NOMO-1 treated with DMSO at 0.1 percent for 48 hours (cell line): ENCODE data around the gene LRRC17.
"Not testable (repeated sequence)": the region's sequence is repeated elsewhere in the genome, so short reads cannot be mapped to it uniquely, and the experiment has no call there.

Source experiments
- DNase-seq: peaks from one replicate; lab custom pipeline; 2025; ENCODE audit not compliant: unreplicated experiment; lab: John Stamatoyannopoulos, UW

Gene LRRC17

DNA sequence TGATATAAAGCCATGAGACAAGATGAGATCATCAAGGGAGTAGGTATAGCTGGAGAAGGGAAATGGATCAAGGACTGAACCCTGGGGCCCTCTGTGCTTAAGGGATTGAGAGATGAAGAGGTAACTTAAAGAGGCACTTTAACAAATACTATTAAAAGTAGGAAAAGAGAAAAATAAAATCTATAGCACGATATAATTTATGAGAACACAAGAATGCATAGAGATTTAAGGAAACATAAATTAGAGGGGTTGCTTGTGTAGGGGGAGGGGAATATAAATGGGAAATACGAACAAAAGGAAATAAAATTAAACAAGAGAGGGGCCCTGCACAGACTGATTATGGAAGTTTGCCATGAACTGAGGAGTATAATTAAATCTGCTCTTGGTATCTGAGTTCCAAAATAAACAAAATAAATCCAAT lies 15.6 kb upstream of the LRRC17 start:
- no peak for DNase-seq

DNA sequence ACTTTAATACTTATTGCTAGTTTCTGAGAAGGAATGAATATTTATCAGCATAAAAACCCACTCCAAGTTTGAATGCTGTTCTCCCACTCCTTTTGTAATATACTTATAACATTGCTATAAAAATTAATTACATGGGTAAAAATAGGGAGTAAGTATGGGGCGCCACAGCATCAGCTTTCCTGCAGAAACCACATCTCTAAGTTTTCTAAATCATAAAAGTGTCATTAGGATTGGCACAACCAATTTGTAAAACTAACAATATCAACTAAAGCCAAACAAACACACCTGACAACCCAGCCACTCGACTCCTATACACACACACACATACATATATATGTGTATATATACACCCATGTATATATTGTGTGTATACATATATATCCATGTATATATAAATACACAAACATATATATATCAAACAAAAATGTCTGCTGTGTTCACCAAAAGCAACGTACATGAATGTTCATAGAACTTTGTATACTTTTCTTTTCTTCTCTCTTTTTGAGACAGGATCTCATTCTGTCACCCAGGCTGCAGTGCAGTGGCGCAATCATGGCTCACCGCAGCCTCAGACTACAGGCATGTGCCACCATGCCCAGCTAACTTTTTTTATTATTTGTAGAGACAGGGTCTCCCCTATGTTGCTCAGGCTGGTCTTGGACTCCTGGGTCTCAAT lies 14.8 kb upstream of the LRRC17 start:
- peak; percentile 64 for DNase-seq

DNA sequence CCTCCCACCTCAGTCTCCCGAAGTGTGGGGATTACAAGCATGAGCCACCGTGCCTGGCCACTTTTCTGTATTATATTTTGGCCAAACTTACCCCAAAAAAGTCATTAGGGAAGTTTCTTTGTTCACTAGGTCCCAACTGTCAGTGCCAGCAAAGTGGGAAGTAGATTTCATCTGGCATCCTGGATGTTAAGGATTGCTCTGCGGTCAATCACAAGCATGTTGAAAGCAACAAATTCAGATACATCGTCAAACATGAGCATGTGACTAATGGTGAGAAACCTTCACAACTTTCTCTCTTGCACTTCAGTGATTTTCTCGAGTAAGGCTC lies 14.3 kb upstream of the LRRC17 start:
- DNase-seq: peak; percentile 64

DNA sequence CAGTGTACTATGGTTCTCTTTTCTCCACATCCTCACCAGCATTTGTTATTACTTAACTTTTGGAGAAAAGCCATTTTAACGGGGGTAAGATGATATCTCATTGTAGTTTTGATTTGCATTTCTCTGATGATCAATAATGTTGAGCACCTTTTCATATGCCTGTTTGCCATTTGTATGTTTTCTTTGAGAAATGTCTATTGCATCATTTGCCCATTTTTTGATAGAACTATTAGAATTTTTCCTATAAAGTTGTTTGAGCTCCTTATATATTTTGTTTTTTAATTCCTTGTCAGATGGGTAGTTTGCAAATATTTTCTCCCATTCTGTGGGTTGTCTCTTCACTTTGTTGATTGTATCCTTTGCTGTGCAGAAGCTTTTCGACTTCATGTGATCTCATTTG lies 10.7 kb upstream of the LRRC17 start:
- DNase-seq: not testable (repeated sequence)

DNA sequence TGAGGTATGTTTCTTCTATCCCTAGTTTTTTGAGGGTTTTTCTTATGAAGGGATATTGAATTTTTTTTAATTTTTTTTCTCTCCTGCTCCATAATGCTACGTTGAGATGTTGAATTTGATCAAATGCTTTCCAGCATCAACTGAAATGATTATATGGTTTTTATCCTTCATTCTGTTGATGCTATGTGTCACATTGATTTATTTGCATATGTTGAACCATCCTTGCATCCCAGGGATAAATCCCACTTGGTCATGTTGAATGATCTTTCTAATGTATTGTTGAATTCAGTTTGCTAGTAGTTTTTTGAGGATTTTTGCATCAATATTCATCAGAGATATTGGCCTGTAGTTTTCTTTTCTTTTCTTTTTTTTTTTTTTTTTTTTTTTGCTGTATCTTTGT lies 9.2 kb upstream of the LRRC17 start:
- not testable (repeated sequence) for DNase-seq

DNA sequence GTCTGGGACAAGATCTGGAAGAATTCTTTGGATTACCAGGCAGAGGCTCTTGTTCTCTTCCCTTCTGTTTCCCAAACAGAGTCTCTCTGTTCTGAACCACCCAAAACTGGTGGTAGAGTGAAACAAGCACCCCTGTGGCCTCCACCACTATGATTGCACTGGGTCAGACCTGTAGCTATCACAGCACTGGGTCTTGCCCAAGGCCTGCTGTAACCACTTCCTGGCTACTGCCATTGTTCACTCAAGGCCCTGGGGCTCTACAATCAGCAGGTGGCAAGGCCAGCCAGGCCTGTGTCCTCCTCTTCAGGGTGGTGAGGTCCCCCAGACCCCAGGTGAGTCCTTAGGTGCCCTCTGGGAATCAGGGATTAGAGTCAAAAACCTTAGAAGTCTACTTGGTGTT lies 4.1 kb upstream of the LRRC17 start:
- DNase-seq: no peak

DNA sequence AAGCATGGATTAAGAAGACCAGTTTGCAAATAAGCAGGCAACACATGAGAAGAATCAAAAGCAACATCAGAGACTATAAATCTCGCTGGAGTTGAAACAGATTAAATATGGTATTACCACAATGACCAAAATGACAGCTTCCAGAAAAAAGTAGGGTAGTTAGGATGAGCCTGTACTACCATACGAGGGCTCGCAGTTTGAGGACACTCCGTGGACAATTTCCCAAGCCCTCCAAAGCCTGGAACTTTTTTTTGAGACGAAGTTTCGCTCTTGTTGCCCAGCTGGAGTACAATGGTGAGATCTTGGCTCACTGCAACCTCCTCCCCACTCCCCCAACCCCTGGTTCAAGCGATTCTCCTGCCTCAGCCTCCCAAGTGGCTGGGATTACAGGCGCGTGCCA lies 1.0 kb downstream of the LRRC17 start:
- DNase-seq: no peak

DNA sequence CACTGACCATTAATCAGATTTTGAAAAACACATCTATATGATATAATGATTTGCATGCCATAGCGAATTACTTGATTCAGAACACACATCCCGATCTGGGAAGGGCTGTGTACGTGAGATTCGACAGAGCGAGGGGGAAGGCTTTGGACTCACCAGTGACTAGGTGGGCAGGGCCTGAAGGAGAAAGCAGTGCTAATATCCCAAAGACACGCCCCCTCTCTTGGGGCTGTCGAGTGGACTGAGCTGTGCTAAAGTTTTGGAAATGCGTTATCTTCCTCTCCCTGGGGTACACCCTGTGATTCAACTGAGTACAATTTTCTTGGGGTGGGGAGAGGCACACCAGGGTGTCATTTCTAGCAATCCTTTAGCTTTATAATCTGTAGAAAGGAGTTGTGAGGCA lies 1.8 kb downstream of the LRRC17 start:
- no peak for DNase-seq

DNA sequence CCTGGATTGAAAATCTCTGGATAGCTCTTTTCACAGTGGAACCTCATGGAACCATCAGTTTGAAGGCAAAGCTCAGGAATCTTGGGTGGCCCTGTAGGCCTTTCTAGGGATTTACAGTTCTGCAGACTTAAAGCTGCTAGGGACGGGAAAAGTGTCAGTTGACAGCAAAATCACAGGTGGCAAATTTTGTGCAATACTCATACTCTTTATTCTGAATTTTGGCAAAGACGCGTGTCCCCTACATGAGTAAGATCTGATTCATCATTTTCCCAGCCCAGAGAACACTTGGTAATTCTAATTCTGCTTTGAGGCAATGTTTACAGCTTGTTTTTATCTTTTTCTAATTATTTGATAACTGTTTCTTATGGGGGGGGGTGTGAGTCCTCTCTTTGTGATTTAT lies 3.6 kb downstream of the LRRC17 start:
- no peak for DNase-seq

DNA sequence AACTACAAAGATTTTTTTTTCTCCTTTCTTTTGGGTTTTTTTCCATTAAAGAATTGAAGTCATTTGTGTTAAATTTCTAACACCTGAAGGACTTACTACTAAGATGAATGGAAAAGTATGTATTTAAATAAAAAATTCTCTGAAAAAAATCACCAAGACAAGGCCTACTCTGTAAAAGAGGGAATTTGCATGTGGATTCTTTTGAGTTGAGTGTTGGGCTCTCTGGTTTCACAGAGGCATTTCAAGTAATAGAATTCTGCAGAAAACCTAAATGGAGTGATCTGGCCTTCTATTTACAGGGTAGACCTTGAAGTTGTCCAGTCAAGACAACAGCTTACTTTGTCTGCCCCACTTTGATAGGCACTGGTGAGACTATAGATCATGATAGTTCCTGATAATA lies 4.1 kb downstream of the LRRC17 start:
- no peak for DNase-seq

DNA sequence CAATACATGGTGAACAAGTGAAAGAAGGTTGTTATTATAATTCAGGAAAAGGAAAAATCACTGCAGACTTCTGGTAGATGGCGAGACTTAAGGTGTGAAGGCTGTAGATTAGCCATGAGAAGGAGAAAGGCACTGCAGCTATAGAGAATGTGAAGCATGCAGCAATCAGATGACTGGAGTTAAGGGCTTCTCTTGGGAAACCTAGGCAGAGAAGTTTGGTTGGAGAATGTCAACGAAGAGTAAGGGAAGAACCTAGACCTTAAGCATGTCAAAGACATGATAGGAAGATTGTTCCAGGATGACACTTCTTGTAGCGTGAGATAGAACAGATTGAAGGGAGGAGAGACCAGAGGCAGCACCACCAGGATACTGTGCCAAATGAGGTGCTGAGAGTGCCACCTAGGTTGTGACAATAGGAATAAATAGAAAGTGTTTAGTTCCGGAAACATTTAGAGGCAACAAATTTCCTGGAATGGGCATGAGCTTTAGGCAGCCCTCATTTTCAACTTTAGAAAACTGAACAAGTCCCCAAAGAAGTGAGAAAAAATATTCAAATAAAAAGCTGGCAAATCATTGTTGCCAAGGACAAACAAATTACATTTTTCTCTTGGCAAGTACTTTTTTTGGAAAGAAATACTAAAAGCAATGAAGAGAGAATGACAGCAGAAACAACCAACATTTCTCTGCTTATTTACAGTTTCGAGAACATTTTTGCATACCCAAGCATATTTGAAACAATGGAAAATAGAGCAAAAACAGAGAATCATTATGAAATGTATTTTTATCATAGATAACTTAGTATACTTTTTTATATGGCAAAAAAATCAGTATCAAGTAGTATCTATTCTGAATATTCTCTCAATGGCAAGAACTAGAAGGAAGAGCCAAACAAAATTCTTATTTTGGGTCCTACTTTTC lies 4.9 kb downstream of the LRRC17 start:
- DNase-seq: no peak

DNA sequence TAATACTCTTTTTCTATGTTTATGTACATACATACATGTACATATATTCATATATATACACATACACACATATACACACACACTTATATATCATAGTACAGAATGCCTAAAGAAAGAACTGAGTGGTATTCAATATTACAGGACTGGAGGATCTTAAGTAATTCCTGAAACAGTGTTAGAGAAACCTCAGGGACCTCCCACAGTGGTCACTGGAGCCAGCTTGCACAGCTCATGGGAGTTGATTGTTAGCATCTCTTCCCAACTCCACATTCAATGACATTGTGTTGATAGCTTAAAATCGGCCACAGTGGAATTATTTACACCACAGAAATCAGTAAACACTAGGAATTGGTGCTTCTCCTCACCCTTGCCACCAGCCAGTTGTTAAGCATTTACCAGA lies 6.0 kb downstream of the LRRC17 start:
- no peak for DNase-seq

DNA sequence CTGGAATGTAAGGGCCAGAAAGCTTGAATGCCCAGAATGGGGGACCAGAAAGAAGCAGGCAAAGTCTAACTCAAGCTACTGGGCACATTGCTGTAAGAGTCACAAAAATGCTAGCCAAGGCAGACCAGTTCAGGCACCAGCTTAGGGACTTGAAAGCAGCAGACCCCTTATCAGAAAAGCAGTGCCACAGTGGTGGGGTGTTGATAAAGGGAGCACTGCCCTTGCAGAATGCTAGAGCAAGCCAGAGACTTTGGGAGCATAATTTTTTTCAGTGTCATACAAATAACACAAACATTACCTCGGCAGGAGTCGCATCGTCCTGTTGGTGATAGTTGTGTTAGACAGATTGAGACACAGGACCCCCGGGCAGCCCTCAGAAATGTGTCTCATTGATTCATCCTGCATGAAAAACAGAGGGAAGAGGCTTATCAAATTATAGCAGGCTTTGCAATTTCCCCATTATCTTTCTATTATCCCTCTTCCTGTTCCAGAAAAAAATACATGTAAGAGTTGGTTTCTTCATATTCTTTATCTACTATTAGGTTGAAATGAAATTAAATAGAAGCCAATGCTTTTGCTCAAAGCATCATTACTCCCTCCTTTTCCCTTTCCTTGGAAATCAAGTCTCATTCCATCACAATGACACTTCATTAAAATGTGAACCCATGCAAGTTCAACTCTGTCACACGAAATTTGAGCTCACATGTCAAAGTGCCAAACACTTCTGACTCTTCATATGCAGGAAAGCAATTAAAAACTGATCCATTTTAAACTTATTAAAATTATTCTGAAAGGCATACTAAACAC lies 13.4 kb downstream of the LRRC17 start:
- DNase-seq: no peak

DNA sequence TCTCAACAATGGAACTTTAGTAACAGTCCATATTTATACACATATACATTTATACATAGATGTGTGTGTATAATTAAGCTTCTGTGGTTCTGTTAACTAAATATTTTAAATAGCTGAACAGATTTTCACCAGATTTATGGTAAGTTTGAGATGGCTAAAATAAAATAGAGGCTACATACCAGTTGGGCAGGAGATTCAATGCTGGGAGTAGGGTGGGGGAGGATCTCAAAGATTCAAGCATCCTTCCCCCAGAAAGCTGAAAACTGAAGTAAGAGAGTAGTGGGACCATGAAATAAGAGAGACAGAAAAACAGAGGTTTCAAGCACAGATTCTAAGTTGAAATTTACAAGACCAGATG lies 14.0 kb downstream of the LRRC17 start:
- no peak for DNase-seq

DNA sequence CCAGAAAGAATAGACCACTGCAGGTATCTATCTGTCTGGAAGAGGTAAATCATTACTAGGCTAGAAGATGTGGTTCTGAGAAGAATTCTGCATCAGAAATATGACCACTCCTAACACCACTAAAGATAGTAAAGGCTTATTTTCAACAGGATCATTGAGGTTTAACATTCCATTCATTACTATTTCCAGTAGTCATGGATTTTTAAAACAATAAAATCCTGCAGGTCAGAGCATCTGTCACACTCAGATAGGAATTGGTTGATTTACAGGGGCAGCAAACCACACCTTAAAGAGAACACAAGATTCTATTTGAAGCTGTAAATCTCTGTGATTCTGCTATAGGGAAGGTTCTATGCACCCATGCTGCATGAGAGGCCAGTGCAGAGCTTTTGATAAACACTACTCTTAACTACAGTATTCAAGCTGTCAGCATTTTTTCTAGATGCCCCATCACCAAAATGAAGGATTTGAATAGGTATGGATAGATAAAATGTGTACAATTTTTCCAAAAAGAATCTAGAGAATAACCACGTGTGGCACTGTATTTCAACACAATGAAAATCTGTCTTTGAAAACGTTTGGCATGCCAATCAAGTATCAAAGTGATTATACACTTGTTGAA lies 14.6 kb downstream of the LRRC17 start:
- no peak for DNase-seq

DNA sequence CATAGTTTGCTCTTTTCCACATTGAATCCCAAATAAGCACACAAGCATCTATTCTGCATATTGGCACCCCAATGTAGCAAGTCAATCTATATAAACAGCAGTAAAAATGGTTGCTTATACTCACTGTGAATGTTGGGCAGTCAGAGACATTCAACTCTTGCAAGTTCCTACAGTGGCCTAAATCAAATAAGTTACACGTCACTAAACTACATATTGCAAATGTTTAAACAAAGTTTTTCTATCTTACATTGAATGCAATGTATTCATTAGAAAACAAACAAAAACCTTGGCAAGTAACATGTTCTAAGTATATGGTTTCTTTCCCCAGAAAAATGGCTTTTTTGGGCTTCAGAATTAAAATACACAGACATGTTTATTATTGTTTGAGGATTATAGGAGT lies 19.0 kb downstream of the LRRC17 start:
- DNase-seq: no peak

DNA sequence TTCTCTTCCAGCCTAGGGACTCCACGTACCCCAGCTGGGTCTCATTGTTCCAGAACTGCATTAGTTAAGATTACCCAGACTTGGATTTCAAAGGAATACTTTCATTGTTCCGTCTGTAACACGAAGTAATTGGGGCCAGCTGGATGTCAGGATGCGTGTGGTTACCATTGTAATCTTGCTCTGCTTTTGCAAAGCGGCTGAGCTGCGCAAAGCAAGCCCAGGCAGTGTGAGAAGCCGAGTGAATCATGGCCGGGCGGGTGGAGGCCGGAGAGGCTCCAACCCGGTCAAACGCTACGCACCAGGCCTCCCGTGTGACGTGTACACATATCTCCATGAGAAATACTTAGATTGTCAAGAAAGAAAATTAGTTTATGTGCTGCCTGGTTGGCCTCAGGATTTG lies 21.0 kb downstream of the LRRC17 start:
- no peak for DNase-seq

DNA sequence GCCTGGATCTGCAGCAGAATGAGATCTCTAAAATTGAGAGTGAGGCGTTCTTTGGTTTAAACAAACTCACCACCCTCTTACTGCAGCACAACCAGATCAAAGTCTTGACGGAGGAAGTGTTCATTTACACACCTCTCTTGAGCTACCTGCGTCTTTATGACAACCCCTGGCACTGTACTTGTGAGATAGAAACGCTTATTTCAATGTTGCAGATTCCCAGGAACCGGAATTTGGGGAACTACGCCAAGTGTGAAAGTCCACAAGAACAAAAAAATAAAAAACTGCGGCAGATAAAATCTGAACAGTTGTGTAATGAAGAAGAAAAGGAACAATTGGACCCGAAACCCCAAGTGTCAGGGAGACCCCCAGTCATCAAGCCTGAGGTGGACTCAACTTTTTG lies 21.4 kb downstream of the LRRC17 start:
- no peak for DNase-seq

DNA sequence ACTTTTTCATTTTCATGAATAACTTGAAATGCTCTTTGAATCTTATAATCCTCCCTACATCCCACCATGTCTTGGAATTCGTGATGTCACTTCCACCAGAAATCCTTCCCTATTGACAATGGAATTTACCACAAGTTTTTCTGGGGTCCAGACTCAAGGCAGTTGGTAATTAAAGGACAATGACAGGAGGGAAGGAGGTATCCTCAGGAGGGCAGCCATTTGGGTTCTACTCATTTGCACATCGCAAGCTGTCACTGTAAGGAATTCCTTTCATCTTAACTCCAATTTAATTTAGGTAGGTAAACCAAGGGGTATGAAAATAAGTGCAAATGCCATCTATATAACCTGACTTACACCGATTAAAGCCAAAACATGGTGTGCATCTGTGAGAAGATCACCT lies 21.9 kb downstream of the LRRC17 start:
- DNase-seq: no peak

DNA sequence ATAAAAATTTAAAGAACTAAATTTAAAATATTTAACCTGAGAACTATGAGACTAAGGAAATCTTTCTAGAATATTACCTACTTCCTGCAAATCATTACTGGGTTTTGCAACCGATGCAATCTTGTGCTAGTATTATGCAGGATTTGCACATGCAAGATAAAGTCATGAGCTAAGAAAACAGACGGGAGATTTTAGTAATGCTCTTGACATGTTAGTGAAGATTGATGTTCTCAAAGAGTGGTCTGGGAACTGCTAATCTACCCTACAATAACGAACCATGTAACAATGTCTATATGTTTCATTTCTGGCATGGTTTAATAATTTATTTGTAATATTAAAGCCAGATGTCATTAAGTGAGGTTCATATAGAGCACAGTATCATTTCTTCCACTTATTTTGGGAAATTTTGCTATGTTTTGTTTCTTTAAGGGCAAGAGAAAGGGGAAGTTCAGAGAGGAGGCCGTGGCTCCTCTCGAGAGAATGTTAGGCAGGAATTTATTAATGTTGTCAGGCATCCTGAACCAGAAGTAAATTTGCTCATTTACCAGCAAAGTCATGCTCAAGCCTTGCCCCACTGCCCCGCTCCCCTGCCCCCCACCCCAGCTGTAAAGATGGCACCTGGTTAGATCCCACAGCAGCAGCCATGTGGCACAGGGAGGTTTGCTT lies 22.8 kb downstream of the LRRC17 start:
- peak; percentile 69 for DNase-seq

DNA sequence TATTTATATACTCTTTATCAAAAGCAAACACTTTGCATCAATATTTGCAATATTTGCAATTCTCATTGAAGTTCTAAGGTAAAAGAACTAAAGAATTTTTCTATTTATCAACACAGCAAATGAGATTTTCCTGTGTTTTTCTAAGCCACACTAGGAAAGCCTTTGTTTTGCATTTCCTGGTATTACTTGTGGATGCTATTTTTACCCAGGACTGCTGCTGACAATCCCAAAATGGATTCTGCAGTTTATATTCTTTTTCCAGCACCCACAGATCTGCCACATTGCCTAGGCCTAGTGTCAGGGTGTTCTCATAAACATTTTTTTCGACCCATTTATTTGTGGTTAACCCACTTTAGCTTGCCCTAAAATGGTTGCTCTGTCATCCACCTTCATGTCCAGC lies 25.9 kb downstream of the LRRC17 start:
- DNase-seq: no peak
